Hindlimb muscle (tissue), 1 donor: ENCODE measurements around the gene TBC1D17. TPM values are rescaled to one million over a fixed set of nuclear protein-coding genes. Genes with fewer than 3 reads are reported as not detected.

Source experiments
- DNase-seq: peaks from one replicate; pipeline ENCODE4 v3.0.0-alpha.2; 2013
- polyA plus RNA-seq: library from polyadenylated mRNA; unstranded; fragments of 120-200 nt; gene quantifications from one replicate; pipeline ENCODE4 v1.2.1, GENCODE V29; 2013; ENCODE audit not compliant: insufficient read length

The TBC1D17 gene
- polyA plus RNA-seq, result 49.1 TPM

DNA sequence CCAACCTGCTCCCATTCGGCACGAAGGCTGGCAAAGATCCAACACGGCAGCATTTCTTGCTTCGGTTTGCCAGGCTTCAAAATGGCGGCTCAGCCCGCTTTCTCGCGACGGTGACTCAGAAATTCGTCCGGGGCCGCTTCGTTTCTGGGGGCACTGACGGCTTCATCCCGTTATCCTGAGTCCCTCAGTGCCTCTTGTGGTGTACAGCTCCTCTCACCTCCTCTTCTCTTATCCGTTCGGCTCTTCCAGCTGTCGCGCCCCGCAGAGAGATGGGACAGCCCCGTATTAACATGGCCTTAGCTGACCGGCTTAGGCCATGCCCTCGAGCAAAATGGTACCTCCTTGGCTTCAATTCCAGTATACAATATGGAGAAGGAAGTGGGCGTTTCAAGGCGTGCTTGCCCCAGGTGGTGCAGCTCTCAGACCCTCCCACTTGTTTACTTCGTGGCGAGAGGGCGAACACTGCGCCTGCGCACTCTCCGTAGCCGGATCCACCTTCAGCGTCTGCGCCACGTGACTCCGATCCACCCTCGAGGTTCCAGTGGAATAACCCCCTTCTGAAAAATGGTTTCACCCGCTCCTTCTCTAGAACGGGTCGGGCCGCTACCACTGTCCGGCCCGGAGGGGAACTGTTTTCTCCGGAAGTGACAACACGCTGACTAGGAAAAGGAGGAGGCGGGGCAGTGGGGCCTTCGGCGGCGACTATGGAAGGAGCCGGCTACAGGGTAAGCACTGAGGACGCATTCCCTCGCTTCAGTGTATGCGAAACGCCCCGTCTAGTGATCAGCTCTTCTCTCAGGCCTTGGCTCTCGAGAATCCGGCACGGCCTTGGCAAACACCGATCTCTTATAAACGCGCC lies at the start of gene TBC1D17, which contains the start of gene AKT1S1:
Gene TBC1D17, plus strand, starts transcription at position 683 of the 859 bp plus-strand sequence. Its CDS starts 22 bp downstream, at position 705.
Gene AKT1S1, minus strand, starts transcription at position 336 of the 859 bp plus-strand sequence. CDS start 4,060 bp downstream, outside the sequence.
- peak; percentile 100 for DNase-seq

GRCh38 chr19:49829200-49829599 lies 48.3 kb upstream of the TBC1D17 start:
- DNase-seq, result no peak

DNA sequence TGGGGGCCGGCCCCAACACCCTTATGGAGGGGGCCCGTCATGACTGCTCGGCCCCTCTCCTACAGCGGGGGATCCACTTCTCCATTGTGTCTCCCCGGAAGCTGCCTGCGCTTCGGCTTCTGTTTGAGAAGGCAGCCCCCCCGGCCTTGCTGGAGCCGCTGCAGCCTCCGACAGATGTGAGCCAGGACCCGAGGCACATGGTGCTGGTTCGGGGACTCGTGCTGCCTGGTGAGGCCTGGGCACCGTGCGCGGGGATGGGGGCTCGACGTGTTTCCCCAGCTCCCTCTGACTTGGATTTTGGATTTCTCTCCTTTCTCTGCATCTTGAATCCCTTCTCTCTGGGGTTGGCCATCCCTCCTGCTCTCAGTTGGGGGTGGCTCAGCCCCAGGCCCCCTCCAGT lies 47.8 kb upstream of the TBC1D17 start:
- DNase-seq, result no peak

GRCh38 chr19:49830766-49831165 lies 46.7 kb upstream of the TBC1D17 start:
- DNase-seq, result no peak

DNA sequence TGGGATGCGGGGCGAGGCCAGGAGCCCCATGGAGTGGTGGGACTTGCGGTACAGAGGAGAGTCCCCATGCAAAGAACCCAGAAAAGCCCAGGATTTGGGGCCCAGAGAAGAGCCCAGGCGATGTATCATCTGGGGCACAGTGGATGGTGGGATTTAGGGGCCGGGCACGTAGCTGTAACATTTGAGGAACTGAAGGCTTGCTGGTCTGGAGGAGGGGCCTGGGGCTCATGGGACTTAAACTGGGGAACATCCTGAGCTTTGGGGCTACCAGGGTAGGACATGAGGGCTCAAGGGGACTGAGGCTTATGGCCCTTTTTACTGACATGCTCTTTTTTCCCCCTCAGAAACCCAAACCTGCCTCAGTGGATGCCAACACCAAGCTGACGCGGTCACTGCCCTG lies 45.9 kb upstream of the TBC1D17 start:
- DNase-seq, result no peak

- no peak for DNase-seq
These were observed 44.9 kb upstream of the TBC1D17 start for GRCh38 chr19:49832556-49832955.

DNA sequence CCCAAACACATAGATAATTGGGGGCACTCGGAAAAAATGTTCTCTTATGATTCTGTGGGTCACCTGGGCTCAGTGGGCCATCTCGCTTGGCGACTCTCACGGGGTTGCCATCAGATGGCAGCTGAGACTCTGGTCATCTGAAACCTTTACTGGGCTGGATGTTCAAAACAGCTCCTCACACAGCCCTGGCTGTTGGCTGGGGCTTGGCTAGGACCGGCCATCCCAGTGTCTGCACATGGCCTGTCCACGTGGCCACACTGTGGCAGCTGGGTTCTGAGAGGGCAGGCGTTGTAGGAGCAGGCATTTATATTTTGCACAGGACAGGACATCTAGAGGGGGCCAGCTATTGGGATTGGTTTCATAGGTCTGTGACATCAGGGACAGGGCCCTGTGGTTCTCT lies 43.9 kb upstream of the TBC1D17 start:
- DNase-seq, result no peak

- DNase-seq, result no peak
These were observed 41.9 kb upstream of the TBC1D17 start for GRCh38 chr19:49835562-49835961.

DNA sequence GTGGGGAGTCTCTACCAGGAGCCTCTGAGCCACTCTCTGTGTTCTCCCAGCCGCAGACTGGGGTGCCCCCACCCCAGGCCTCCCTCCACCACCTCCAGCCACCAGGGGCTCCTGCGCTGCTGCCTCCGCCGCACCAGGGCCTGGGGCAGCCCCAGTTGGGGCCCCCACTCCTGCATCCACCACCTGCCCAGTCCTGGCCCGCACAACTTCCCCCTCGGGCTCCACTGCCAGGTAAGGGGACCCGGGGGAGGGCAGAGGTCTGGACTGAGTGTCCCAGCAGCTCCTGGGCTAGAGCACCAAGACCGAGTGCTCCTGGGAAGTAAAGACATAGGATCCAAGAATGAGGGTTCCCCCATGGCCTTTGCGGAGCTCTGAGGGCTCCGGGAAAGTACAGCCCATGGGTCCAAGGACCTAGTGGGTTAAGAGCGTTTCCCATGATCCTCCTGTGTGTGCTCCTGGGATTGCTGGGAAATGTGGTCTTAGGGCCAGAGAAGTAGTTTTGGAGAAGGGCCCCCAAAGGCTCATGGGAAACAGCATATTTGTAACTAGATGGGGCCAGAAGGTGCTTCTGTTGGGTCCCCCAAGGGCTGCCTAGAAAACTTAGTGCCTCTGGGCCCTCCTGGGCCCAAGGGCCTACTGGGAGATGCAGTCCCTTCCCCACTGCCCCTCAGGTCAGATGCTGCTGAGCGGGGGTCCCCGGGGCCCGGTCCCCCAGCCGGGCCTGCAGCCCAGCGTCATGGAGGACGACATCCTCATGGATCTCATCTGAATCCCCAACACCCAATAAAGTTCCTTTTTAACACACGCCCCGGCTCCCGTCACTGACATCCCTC lies 41.1 kb upstream of the TBC1D17 start:
- DNase-seq, result no peak

GRCh38 chr19:49837009-49837310 lies 40.5 kb upstream of the TBC1D17 start:
- DNase-seq, result no peak

- no peak for DNase-seq
These were observed 40.1 kb upstream of the TBC1D17 start for GRCh38 chr19:49837425-49837824.

- no peak for DNase-seq
These were observed 38.5 kb upstream of the TBC1D17 start for GRCh38 chr19:49838885-49839588.

DNA sequence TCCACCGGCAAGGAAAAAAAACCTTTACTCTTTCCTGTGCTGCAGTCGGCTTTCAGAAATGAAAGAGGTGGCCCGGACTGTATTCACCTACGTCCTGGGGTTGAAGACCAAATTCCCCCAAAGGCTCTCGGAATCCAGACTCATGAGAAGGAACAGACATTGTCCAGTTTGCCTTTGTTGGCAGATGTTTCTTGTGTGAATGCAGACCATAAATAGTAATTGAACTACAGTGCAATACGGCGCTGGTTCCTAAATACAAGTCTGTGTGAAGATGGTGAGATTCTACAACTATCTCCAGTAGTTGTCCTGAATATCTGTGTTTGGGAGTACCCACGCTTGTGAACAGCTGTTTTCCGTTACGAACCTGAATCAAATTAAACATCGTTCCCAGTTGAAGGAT lies 37.8 kb upstream of the TBC1D17 start:
- DNase-seq, result no peak

GRCh38 chr19:49840321-49840720 lies 37.2 kb upstream of the TBC1D17 start:
- DNase-seq, result no peak

DNA sequence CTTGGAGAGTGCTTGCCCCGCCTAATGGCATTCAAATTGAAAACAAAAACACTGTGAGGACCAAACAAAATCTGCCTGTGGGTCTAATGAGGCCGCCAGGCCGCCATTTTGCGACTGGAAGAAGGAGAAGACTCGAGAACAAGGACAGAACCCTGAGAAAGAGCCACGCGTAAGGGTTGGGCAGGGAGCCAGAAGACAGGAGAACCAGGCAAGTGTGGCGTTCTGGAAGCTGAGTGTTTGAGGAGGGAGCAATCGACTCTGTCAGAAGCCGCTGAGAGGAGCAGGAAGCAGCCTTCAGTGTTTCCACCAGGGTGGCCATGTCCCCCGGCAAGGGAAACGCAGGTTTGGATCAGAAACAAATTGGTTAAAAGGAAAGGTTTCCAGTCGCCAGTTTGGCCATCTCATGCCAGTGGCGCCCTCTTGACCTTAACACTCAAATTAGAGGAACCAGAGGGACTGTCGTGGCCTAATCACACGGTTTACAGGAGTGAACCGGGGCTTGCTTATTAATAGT lies 36.7 kb upstream of the TBC1D17 start:
- DNase-seq, result no peak

DNA sequence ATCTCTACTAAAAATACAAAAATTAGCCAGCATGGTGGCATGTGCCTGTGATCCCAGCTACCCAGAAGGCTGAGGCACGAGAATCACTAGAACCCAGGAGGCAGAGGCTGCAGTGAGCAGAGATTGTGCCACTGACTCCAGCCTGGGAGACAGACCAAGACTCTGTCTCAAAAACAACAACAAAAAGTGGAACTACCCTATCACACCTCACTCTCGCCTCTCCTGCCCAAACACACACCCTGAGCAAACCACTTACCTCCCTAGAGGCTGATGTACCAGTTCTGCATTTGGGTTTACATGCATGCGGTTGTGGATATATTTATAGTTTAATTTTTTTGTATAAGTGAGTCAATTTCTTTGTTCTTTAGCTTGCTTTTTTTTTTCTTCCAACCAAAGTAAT lies 34.2 kb upstream of the TBC1D17 start:
- DNase-seq, result no peak

DNA sequence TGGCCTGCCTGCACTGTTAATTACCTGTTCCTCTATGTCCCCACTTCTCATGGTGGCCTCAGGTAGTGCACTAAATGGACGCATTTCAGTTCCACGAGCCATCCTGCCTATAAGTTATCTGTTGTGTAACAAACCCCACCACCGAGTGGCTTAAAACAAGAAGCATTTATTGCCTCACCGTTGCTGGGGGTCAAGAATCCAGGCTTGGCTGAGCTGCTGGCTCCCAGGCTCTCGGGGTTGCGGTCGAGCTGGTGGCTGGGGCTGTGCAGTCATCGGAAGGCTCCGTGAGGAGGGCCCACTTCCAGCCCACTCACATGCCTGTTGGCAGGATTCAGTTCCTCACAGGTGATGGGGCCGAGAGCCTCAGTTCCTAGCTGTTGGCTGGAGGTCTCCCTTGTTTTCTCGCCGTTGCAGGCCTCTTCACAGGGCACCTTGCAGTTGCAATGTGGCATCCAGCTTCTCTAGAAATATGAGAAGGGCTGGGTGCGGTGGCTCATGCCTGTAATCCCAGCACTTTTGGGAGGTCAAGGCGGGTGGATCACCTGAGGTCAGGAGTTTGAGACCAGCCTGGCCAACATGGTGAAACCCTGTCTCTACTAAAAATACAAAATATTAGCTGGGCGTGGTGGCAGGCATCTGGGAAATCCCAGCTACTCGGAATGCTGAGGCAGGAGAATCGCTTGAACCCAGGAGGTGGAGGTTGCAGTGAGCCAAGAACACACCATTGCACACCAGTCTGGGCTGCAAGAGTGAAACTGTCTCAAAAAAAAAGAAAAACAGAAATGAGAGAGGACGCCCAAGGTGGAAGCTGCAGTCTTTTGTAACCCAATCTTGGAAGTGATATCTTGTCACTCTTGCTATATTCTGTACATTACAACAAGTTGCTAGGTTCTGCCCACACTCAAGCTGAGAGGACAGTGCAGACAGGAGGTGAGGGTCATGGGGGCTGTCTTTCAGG lies 33.1 kb upstream of the TBC1D17 start:
- no peak for DNase-seq

GRCh38 chr19:49845414-49845813 lies 32.1 kb upstream of the TBC1D17 start:
- no peak for DNase-seq

GRCh38 chr19:49846408-49846807 lies 31.1 kb upstream of the TBC1D17 start:
- DNase-seq, result no peak

DNA sequence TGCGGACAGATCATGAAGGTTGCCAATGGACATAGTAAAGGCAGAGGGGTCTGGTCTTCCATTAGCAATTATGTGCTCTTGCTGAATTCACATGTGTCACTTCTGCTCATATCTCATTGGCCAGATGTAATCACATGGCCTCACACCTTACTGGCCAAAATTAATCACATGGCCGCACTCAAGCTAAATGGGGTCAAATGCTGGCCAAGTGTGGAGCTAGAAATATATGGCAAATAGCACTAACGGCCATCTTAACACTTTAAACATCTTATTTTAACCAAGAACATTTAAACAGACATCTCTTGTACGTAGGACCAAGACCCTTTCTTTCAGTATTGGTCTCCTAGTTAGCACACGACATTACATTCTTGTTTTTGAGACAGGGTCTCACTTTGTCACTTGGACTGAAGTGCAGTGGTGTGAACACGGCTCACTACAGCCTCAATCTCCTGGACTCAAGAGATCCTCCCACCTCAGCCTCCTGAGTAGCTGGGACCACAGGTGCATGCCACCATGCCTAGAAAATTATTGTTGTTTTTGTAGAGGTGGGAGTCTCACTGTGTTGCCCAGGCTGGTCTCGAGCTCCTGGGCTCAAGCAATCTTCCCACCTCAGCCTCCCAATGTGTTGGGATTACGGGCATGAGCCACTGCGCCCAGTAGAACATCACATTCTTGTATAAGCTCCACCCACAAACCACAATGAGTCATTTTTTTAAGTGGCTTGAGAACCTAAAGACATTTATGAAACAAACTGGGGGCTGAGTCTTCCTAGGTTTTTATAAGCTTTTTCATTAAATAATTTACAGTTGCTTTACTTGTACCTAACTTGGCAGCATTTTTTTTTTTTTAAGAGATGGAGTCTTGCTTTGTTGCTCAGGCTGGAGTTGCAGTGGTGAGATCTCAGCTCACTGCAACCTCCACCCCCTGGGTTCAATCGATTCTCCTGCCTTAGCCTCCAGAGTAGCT lies 29.5 kb upstream of the TBC1D17 start:
- DNase-seq, result no peak
